ENCODE data around the gene F10.
"Not testable (repeated sequence)": the region's sequence is repeated elsewhere in the genome, so short reads cannot be mapped to it uniquely, and the experiment has no call there.

Gene F10

GRCh38 chr13:113151745-113152690, 29.4 kb downstream of the F10 start:
- DNase-seq (ENCODE audit: low read depth, low spot score): peak; percentile 59

- no peak for DNase-seq (ENCODE audit: low read depth, low spot score)
Measured at GRCh38 chr13:113152691-113152983, 30.0 kb downstream of the F10 start.

- peak; percentile 17 for DNase-seq (ENCODE audit: low read depth, low spot score)
Measured at GRCh38 chr13:113152984-113153809, 30.6 kb downstream of the F10 start.

GRCh38 chr13:113153810-113154748, 31.5 kb downstream of the F10 start:
- peak; percentile 41 for DNase-seq (ENCODE audit: low read depth, low spot score)

GRCh38 chr13:113155201-113155600, 32.6 kb downstream of the F10 start:
- DNase-seq (ENCODE audit: low read depth, low spot score): no peak

GRCh38 chr13:113155982-113156655, 33.5 kb downstream of the F10 start:
- DNase-seq (ENCODE audit: low read depth, low spot score): no peak

- DNase-seq (ENCODE audit: low read depth, low spot score): no peak
Measured at GRCh38 chr13:113157206-113157928, 34.8 kb downstream of the F10 start.

GRCh38 chr13:113157929-113158747, 35.5 kb downstream of the F10 start, which contains the start of gene PROZ:
Gene PROZ (plus strand): TSS chr13:113158648. CDS start chr13:113158661, 13 bp downstream.
- no peak for DNase-seq (ENCODE audit: low read depth, low spot score)

- DNase-seq (ENCODE audit: low read depth, low spot score): no peak
Measured at GRCh38 chr13:113158946-113159345, 36.3 kb downstream of the F10 start.

GRCh38 chr13:113159701-113160100, 37.1 kb downstream of the F10 start:
- DNase-seq (ENCODE audit: low read depth, low spot score): no peak

- DNase-seq (ENCODE audit: low read depth, low spot score): no peak
Measured at GRCh38 chr13:113160983-113161382, 38.4 kb downstream of the F10 start.

- no peak for DNase-seq (ENCODE audit: low read depth, low spot score)
Measured at GRCh38 chr13:113161433-113161832, 38.8 kb downstream of the F10 start.

GRCh38 chr13:113161975-113162374, 39.4 kb downstream of the F10 start:
- not testable (repeated sequence) for DNase-seq (ENCODE audit: low read depth, low spot score)

GRCh38 chr13:113162783-113163685, 40.4 kb downstream of the F10 start:
- DNase-seq (ENCODE audit: low read depth, low spot score): no peak

GRCh38 chr13:113164492-113164891, 41.9 kb downstream of the F10 start:
- DNase-seq (ENCODE audit: low read depth, low spot score): no peak

- no peak for DNase-seq (ENCODE audit: low read depth, low spot score)
Measured at GRCh38 chr13:113166266-113166665, 43.7 kb downstream of the F10 start.

- DNase-seq (ENCODE audit: low read depth, low spot score): no peak
Measured at GRCh38 chr13:113166681-113167080, 44.1 kb downstream of the F10 start.

- no peak for DNase-seq (ENCODE audit: low read depth, low spot score)
Measured at GRCh38 chr13:113167155-113167554, 44.6 kb downstream of the F10 start.

Measured in brain pericyte (primary cell).